ENCODE results near the gene THSD4.

GRCh38 chr15:71334873-71335272 is 219.6 kb downstream of the THSD4 start:
- TF ChIP-seq CTCF (IDR thresholded peaks at IDR 0.05) (no peak), POLR2A (IDR thresholded peaks at IDR 0.05) (no peak)
